HG03342 (cell line): ENCODE results near the gene PCSK1N.

ENCODE experiments used
- ATAC-seq: cut with Tn5 transposase; IDR thresholded peaks from one replicate; pipeline ENCODE4 v1.9.1; 2021; ENCODE audit warnings: mild to moderate bottlenecking, moderate library complexity; ENCODE audit not compliant: unreplicated experiment

PCSK1N gene

GRCh38 chrX:48791063-48791820 lies 44.2 kb downstream of the PCSK1N start:
- no peak for ATAC-seq

GRCh38 chrX:48790477-48790876 lies 44.9 kb downstream of the PCSK1N start:
- no peak for ATAC-seq

GRCh38 chrX:48789366-48790220 lies 45.8 kb downstream of the PCSK1N start:
- no peak for ATAC-seq

GRCh38 chrX:48787505-48788443 lies 47.6 kb downstream of the PCSK1N start:
- no peak for ATAC-seq

GRCh38 chrX:48786825-48787504 lies 48.4 kb downstream of the PCSK1N start:
- no peak for ATAC-seq

GRCh38 chrX:48786341-48786800 lies 49.0 kb downstream of the PCSK1N start, which contains the start of gene GATA1:
GATA1 (plus strand) TSS chrX:48786590; CDS start chrX:48791110, 4,520 bp downstream.
- ATAC-seq, result no peak

GRCh38 chrX:48785540-48786214 lies 49.7 kb downstream of the PCSK1N start:
- no peak for ATAC-seq

- ATAC-seq, result no peak
Measured at GRCh38 chrX:48785186-48785539, 50.2 kb downstream of the PCSK1N start.

GRCh38 chrX:48784726-48785125 lies 50.7 kb downstream of the PCSK1N start:
- no peak for ATAC-seq

- no peak for ATAC-seq
Measured at GRCh38 chrX:48782795-48783194, 52.6 kb downstream of the PCSK1N start.

GRCh38 chrX:48782216-48782615 lies 53.2 kb downstream of the PCSK1N start:
- no peak for ATAC-seq

GRCh38 chrX:48781705-48782104 lies 53.7 kb downstream of the PCSK1N start:
- no peak for ATAC-seq
